Peyer's patch (tissue), 4 donors: Measurements from ENCODE around the gene FRMD5.

Experiments
- POLR2A ChIP-seq, 2 donors: fragments of 450-650 bp; IDR thresholded peaks; one replicate each; pipeline ENCODE4 v1.5.1; 2017; ENCODE audit warnings: antibody characterized with exemption in 2 of 2, mild to moderate bottlenecking in 2 of 2, moderate library complexity in 2 of 2
- TF ChIP-seq, protein P1 (sequence below), 6 experiments: fragments of 450-650 bp in 4 of 6; fragments of 200-600 bp in 2 of 6; sonication (generic) in 1 of 6; IDR thresholded peaks; one replicate each; pipeline ENCODE4 v1.5.1; 2017 to 2019; ENCODE audit warnings: antibody characterized with exemption in 6 of 6, mild to moderate bottlenecking in 3 of 6, moderate library complexity in 1 of 6

DNA sequence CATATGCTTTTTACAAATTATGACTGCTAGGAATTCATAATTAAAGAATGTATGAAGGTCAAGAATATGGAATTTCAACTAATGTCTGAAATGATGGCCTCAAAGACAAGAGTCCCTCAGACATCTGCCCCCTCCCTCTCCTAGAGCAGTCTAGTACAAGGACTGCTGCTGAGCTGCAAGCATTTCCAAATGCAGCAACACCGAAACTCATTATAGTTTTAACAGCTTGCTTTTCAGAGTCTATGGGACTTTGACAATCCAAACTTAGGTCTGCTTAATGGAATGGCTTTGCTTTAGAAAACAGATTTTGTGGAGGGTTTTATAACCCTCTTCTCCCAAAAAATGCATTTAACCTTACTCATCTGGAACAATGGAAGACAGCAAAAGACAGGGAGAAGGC lies 252.9 kb downstream of the FRMD5 start:
- no peak for TF ChIP-seq POLR2A (IDR thresholded peaks at IDR 0.05)
- TF ChIP-seq, protein P1, sequence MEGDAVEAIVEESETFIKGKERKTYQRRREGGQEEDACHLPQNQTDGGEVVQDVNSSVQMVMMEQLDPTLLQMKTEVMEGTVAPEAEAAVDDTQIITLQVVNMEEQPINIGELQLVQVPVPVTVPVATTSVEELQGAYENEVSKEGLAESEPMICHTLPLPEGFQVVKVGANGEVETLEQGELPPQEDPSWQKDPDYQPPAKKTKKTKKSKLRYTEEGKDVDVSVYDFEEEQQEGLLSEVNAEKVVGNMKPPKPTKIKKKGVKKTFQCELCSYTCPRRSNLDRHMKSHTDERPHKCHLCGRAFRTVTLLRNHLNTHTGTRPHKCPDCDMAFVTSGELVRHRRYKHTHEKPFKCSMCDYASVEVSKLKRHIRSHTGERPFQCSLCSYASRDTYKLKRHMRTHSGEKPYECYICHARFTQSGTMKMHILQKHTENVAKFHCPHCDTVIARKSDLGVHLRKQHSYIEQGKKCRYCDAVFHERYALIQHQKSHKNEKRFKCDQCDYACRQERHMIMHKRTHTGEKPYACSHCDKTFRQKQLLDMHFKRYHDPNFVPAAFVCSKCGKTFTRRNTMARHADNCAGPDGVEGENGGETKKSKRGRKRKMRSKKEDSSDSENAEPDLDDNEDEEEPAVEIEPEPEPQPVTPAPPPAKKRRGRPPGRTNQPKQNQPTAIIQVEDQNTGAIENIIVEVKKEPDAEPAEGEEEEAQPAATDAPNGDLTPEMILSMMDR (IDR thresholded peaks at IDR 0.05) = no peak
